Endothelial cell of umbilical vein (primary cell): ENCODE results near the gene SDE2.

ENCODE experiments used
- JUN ChIP-seq: IDR thresholded peaks from 2 replicates; pipeline ENCODE4 v1.6.1; 2011; ENCODE audit warnings: borderline replicate concordance, low read depth; ENCODE audit not compliant: insufficient read length, insufficient read depth
- MYC ChIP-seq: IDR thresholded peaks from one replicate; pipeline ENCODE4 v1.6.1; 2011; ENCODE audit warnings: mild to moderate bottlenecking, low read depth, low read length
- TF ChIP-seq, protein P1 (sequence below), 2 donors: IDR thresholded peaks; 1 replicate in 1 of 2; 2 replicates in 1 of 2; pipeline ENCODE4 v1.5.1; 2011; ENCODE audit warnings: low read length in 2 of 2, mild to moderate bottlenecking in 2 of 2, moderate library complexity in 2 of 2, control low read depth in 1 of 2, inconsistent platforms in 1 of 2, low read depth in 1 of 2; ENCODE audit not compliant: insufficient read depth in 1 of 2; ENCODE audit errors: extremely low read depth in 1 of 2

DNA sequence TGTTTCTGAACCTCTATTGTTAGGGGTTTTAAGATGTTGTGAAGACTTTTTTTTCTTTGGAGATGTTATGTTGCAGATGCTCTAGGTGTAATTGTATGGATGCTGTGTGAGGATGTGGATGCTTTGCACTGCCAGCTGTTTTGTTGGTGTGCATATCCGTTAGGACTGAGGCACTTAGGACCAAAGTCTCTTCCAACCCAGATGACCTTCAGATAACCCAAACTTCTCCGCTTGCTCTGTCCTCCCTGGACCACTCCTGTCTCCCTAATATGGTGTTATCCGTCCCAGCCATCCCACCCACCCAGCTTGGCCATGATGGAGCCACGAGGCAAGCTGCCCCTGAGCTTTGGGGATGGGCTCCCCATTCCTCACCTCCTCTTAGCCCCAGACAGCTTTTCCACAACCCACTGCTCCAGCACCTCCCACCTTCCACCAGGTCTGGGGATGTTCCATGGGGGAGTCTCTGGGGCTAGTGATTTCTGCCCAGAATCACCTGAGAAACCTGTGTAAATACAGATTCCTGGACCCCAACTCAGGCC lies 53.0 kb downstream of the SDE2 start:
- TF ChIP-seq, protein P1, sequence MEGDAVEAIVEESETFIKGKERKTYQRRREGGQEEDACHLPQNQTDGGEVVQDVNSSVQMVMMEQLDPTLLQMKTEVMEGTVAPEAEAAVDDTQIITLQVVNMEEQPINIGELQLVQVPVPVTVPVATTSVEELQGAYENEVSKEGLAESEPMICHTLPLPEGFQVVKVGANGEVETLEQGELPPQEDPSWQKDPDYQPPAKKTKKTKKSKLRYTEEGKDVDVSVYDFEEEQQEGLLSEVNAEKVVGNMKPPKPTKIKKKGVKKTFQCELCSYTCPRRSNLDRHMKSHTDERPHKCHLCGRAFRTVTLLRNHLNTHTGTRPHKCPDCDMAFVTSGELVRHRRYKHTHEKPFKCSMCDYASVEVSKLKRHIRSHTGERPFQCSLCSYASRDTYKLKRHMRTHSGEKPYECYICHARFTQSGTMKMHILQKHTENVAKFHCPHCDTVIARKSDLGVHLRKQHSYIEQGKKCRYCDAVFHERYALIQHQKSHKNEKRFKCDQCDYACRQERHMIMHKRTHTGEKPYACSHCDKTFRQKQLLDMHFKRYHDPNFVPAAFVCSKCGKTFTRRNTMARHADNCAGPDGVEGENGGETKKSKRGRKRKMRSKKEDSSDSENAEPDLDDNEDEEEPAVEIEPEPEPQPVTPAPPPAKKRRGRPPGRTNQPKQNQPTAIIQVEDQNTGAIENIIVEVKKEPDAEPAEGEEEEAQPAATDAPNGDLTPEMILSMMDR (IDR thresholded peaks at IDR 0.05; ENCODE audit: extremely low read depth in 1 of 2, insufficient read depth in 1 of 2, low read depth in 1 of 2, low read length in 2 of 2): no peak
- TF ChIP-seq MYC: no peak
- TF ChIP-seq JUN: no peak
